Keratinocyte (primary cell): ENCODE results near the gene ARFIP1.

Source experiments
- EZH2 ChIP-seq: IDR thresholded peaks from one replicate; pipeline ENCODE4 v1.6.1; 2012; ENCODE audit warnings: inconsistent platforms, mild to moderate bottlenecking, low read length, moderate library complexity
- TF ChIP-seq, protein P1 (sequence below), 3 experiments: IDR thresholded peaks in 1 of 3; conservative IDR thresholded peaks in 1 of 3; optimal IDR thresholded peaks in 1 of 3; 2 replicates in 2 of 3; 3 replicates in 1 of 3; pipeline versions ENCODE3 to v1.5.1; 2011; ENCODE audit warnings: low read length in 3 of 3, mild to moderate bottlenecking in 3 of 3, moderate library complexity in 2 of 3, control low read depth in 1 of 3, inconsistent platforms in 1 of 3; ENCODE audit not compliant: insufficient read depth in 2 of 3; ENCODE audit errors: extremely low read depth in 1 of 3

DNA sequence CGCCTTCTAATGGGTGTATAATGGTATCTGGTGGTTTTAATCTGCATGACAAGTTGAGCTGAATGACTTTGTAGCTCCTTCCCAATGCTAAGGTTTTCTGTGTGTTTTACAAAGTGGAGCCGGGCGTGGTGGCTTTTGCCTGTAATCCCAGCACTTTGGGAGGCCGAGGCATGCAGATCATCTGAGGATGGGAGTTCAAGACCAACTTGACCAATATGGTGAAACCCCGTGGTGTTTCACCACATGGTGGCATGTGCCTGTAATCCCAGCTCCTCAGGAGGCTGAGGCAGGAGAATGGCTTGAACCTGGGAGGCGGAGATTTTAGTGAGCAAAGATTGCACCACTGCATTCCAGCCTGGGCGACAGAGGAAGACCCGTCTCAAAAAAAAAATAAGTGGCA is 28.9 kb downstream of the ARFIP1 start:
- no peak for TF ChIP-seq EZH2
- TF ChIP-seq, protein P1, sequence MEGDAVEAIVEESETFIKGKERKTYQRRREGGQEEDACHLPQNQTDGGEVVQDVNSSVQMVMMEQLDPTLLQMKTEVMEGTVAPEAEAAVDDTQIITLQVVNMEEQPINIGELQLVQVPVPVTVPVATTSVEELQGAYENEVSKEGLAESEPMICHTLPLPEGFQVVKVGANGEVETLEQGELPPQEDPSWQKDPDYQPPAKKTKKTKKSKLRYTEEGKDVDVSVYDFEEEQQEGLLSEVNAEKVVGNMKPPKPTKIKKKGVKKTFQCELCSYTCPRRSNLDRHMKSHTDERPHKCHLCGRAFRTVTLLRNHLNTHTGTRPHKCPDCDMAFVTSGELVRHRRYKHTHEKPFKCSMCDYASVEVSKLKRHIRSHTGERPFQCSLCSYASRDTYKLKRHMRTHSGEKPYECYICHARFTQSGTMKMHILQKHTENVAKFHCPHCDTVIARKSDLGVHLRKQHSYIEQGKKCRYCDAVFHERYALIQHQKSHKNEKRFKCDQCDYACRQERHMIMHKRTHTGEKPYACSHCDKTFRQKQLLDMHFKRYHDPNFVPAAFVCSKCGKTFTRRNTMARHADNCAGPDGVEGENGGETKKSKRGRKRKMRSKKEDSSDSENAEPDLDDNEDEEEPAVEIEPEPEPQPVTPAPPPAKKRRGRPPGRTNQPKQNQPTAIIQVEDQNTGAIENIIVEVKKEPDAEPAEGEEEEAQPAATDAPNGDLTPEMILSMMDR (optimal IDR thresholded peaks at IDR 0.05 in 1 of 3, IDR thresholded peaks at IDR 0.05 in 1 of 3, conservative IDR thresholded peaks at IDR 0.05 in 1 of 3; ENCODE audit: extremely low read depth in 1 of 3, insufficient read depth in 2 of 3, low read length in 3 of 3) = no peak
